Activated naive CD8-positive, alpha-beta T cell (primary cell): Measurements from ENCODE around the gene THSD8.

Experiments
- H3K27ac Mint-ChIP-seq: one replicate; pipeline ENCODE4 v1.8.0; 2021; ENCODE audit warnings: mixed read lengths
- H3K27me3 Mint-ChIP-seq: one replicate; pipeline ENCODE4 v1.8.0; 2021; ENCODE audit warnings: mixed read lengths
- H3K36me3 Mint-ChIP-seq: one replicate; pipeline ENCODE4 v1.8.0; 2021; ENCODE audit warnings: mixed read lengths
- H3K4me1 Mint-ChIP-seq: one replicate; pipeline ENCODE4 v1.8.0; 2021; ENCODE audit warnings: low read depth, mixed read lengths
- H3K4me3 Mint-ChIP-seq: one replicate; pipeline ENCODE4 v1.8.0; 2021; ENCODE audit warnings: mild to moderate bottlenecking, mixed read lengths
- H3K9me3 Mint-ChIP-seq: one replicate; pipeline ENCODE4 v1.8.0; 2021; ENCODE audit warnings: low read depth, mixed read lengths

Gene THSD8

DNA sequence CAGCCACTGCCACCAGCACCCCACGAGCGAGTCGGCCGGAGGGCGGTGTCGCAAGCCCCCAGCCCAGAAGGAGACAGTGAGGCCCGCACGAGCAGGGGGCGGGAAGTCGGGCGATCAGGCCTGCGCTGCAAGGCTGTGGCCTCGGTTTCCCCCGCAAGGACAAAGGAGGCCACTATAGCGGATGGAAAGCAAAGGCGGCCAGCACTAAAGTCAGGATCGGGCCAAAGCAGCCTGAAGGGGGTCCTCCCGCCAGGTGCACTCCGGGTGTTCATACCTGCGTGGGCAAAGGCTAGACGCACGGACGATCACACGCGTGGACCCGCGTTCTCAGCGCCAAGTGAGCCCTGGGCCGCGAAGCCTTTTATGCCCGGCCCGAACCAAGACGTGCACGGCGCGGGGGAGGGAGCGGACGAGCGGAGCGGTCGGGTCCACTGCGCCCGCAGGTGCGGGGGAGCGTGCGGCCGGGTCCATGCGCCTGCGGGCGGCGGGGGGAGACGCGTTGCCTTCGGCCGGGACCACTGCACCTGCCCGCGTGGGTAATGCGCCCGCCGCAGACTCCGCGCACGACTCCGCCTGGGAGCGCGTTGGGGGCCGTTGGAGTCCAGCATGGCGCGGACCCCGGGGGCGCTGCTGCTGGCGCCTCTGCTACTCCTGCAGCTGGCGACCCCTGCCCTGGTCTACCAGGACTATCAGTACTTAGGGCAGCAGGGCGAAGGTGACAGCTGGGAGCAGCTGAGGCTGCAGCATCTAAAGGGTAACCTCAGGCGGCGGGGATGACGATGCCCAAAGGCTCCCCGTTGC is at the start of gene THSD8, which contains the start of gene PRDX2:
Gene THSD8, plus strand, starts transcription at position 604 of the 801 bp plus-strand sequence. Its CDS starts 3 bp downstream, at position 607.
Gene PRDX2, minus strand, starts transcription at position 335 of the 801 bp plus-strand sequence. CDS start 539 bp downstream, outside the sequence.
- H3K27ac Mint-ChIP-seq, result peak within 1 kb of the TSS; percentile 75
- peaks cover 29% of the 10 kb centered on the region for H3K4me1 Mint-ChIP-seq
- no peaks in the 10 kb centered on the region for H3K27me3 Mint-ChIP-seq
- H3K36me3 Mint-ChIP-seq, result no peaks in the 10 kb centered on the region
- no peaks in the 10 kb centered on the region for H3K9me3 Mint-ChIP-seq
- H3K4me3 Mint-ChIP-seq, result peak within 1 kb of the TSS; percentile 88

DNA sequence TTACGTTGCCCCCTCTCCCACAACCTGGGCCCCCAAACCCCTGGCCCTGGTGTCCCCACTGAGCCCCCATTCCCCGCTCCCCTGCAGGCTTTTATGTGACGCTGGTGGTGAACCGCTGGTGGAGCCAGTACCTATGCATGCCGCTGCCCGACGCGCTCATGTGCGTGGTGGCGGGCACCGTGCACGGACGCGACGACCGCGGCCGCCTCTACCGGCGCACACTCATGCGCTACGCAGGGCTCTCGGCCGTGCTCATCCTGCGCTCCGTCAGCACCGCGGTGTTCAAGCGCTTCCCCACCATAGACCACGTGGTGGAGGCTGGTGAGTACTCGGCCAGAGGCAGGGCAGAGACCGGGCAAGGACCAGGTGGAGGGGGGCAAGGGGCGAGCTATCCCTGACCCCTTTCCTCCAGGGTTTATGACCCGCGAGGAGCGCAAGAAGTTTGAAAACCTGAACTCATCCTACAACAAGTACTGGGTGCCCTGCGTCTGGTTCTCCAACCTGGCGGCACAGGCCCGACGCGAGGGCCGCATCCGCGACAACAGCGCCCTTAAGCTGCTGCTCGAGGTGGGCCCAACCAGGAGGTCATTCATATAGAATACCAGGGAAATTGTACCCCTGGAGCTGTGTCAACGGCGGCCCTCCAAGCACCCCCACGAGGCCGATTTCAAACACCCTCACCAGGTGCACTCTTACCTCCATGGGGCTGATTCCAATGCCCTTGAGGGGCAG is 47.2 kb upstream of the THSD8 start:
- Mint-ChIP-seq H3K9me3 (no peaks in the 10 kb centered on the region), H3K4me3 (no peak overlapping the region), H3K27me3 (peaks cover 15% of the 10 kb centered on the region), H3K4me1 (peaks cover 5% of the 10 kb centered on the region), H3K27ac (no peak overlapping the region), H3K36me3 (no peaks in the 10 kb centered on the region)

DNA sequence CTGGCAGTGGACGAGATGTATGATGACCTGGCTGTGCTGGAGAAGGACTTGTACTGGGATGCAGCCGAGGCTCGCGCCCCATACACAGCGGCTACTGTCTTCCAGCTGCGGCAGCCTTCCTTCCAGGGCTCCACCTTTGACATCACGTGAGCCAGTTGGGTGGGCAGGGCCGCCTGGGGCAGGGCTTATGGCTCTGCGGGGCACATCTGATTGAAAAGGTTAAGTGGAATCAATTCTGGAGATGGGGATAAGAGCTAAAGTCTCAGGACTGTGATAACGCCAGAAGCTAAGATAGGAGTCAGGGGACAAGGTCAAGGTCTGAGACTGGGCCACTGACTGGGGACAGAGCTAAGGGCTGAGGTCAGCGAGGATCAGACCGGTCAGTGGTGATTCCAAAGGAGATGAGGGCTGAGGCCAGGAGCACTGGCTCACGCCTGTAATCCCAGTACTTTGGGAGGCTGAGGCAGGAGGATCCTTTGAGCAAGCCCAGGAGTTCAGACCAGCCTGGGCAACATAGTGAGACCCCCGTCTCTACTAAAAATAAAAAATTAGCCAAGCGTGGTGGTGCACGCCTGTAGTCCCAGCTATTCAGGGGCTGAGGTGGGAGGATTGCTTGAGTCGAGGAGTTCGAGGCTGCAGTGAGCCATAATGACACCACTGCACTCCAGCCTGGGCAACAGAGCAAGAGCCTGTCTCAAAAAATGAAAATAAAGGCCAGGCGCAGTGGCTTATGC is 45.6 kb upstream of the THSD8 start:
- Mint-ChIP-seq H3K4me1 (peaks cover 2% of the 10 kb centered on the region), H3K4me3 (no peak overlapping the region), H3K27me3 (peaks cover 5% of the 10 kb centered on the region), H3K9me3 (no peaks in the 10 kb centered on the region), H3K36me3 (no peaks in the 10 kb centered on the region), H3K27ac (no peak overlapping the region)

GRCh38 chr19:12757544-12758274 is 44.2 kb upstream of the THSD8 start:
- Mint-ChIP-seq H3K27ac (no peak overlapping the region), H3K9me3 (no peaks in the 10 kb centered on the region), H3K4me3 (peak overlapping the region; percentile 23), H3K4me1 (peaks cover 2% of the 10 kb centered on the region), H3K27me3 (peaks cover 5% of the 10 kb centered on the region), H3K36me3 (no peaks in the 10 kb centered on the region)

DNA sequence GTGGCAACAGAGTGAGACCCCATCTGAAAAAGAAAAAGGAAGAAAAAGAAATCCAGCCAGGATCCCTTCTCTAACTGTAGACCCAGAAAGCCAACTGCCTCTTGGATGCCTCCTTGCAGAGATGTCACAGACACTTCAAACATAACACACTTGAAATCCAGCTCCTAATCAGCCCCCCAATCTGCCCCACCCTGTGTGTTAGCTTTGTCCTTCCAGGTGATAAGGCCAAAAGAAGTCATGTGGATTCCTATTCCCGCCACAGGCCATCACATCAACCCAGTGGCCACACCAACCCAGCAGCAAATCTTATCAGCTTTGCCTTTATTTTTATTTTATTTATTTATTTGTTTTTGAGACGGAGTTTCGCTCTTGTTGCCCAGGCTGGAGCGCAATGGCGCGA is 42.2 kb upstream of the THSD8 start:
- no peak overlapping the region for H3K4me3 Mint-ChIP-seq
- peaks cover 5% of the 10 kb centered on the region for H3K27me3 Mint-ChIP-seq
- peaks cover 2% of the 10 kb centered on the region for H3K4me1 Mint-ChIP-seq
- no peak overlapping the region for H3K27ac Mint-ChIP-seq
- H3K36me3 Mint-ChIP-seq, result no peaks in the 10 kb centered on the region
- no peaks in the 10 kb centered on the region for H3K9me3 Mint-ChIP-seq

GRCh38 chr19:12763100-12763499 is 38.8 kb upstream of the THSD8 start:
- Mint-ChIP-seq H3K27me3 (no peaks in the 10 kb centered on the region), H3K9me3 (no peaks in the 10 kb centered on the region), H3K27ac (no peak overlapping the region), H3K4me1 (no peaks in the 10 kb centered on the region), H3K4me3 (no peak overlapping the region), H3K36me3 (no peaks in the 10 kb centered on the region)

DNA sequence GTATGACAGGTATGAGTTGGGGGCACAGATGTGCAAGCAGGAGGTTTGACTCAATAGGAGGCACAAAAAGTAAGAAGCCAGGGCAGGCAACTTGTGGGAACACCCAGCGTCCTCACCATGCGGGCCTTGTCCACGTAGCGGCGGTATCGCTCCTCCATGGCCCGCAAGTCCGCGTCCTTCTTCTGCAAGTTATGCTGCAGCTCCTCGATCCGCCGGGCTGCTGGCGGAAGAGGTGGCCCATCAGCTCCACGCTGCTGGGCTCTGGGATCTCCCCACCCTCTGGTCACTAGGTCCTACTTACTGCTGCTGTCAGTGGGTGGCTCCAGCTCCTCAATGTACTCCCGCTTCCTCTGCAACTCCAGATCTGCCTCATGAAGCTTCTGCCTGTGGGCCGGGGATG is 37.2 kb upstream of the THSD8 start:
- no peak overlapping the region for H3K27ac Mint-ChIP-seq
- H3K9me3 Mint-ChIP-seq, result no peaks in the 10 kb centered on the region
- no peaks in the 10 kb centered on the region for H3K36me3 Mint-ChIP-seq
- no peak overlapping the region for H3K4me3 Mint-ChIP-seq
- H3K4me1 Mint-ChIP-seq, result no peaks in the 10 kb centered on the region
- no peaks in the 10 kb centered on the region for H3K27me3 Mint-ChIP-seq

DNA sequence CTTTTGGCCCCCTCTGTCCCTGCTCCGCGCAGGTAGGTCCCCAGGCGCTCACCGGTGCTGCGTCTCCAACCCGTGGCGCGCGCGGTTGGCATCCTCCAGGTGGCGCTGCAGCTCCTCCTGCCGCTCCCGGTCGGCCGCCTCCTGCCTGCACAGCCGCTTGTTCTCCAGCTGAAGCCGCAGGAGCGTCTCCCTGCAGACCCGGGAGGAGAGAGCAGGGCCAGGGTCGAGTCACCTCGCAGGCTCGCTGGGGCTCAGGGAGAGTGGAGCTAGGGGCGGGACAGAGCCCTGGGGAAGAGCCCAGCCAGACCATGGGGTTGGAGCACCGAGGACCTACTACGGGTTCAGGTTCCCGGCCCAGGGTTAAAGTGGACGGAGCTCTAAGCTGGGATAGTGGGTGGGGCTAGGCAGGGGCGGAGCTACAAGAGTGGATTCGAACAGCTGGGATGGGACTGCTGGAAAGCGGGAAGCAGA is 35.8 kb upstream of the THSD8 start:
- no peaks in the 10 kb centered on the region for H3K4me1 Mint-ChIP-seq
- H3K9me3 Mint-ChIP-seq, result no peaks in the 10 kb centered on the region
- H3K27me3 Mint-ChIP-seq, result no peaks in the 10 kb centered on the region
- H3K36me3 Mint-ChIP-seq, result no peaks in the 10 kb centered on the region
- H3K27ac Mint-ChIP-seq, result no peak overlapping the region
- no peak overlapping the region for H3K4me3 Mint-ChIP-seq

DNA sequence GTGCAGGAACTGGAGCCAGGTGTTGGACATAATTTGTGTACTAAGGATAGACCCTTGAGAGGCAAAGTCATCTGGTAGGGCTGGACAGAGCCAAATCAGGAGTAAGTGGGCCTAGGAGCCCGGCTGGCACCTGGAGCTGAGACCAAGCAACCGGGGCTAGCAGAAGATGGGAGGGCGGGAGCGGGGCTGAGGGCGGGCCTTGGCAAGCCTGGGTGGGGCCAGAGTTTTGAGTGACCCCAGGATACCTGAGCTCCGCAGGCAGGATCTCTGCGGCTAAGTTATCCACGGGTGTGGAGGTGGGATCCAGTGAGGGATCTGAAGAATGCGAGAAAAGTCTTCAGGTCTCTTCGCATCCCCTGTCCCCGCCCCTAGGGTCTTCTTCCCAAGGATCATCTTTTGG is 34.7 kb upstream of the THSD8 start:
- H3K27me3 Mint-ChIP-seq, result no peaks in the 10 kb centered on the region
- H3K9me3 Mint-ChIP-seq, result no peaks in the 10 kb centered on the region
- no peaks in the 10 kb centered on the region for H3K36me3 Mint-ChIP-seq
- no peaks in the 10 kb centered on the region for H3K4me1 Mint-ChIP-seq
- no peak overlapping the region for H3K4me3 Mint-ChIP-seq
- no peak overlapping the region for H3K27ac Mint-ChIP-seq

- Mint-ChIP-seq H3K36me3 (no peaks in the 10 kb centered on the region), H3K4me3 (no peak overlapping the region), H3K4me1 (no peaks in the 10 kb centered on the region), H3K27ac (no peak overlapping the region), H3K9me3 (no peaks in the 10 kb centered on the region), H3K27me3 (no peaks in the 10 kb centered on the region)
Measured at GRCh38 chr19:12767666-12768065, 34.2 kb upstream of the THSD8 start.

- no peaks in the 10 kb centered on the region for H3K9me3 Mint-ChIP-seq
- no peaks in the 10 kb centered on the region for H3K27me3 Mint-ChIP-seq
Measured at GRCh38 chr19:12769689-12770088, 32.2 kb upstream of the THSD8 start.

DNA sequence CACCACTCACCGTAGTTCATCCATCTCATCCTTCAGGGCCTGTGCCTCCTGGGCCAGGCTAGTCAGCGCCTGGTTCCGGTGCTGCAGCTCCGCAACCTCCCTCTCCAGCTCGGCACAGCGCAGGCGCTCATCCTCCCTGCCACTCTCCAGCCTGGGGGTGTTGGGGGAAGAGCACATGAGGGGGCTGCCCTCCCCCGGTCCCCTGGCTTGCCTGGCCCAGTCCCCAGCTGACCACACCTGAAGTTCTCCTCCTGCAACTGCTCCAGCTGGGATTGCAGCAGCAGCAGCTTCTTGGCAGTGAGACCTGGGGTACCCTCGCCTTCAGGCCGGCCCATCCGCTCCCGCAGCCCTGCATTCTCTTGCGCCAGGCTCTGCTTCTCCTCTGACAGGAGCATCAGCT is 30.9 kb upstream of the THSD8 start:
- Mint-ChIP-seq H3K9me3 (no peaks in the 10 kb centered on the region), H3K4me1 (peaks cover 8% of the 10 kb centered on the region), H3K27me3 (no peaks in the 10 kb centered on the region), H3K4me3 (no peak overlapping the region), H3K27ac (no peak overlapping the region), H3K36me3 (no peaks in the 10 kb centered on the region)

More at GRCh38 chr19:12769689-12770088, 32.2 kb upstream of the THSD8 start:
- Mint-ChIP-seq H3K27ac (no peak overlapping the region), H3K4me1 (peaks cover 8% of the 10 kb centered on the region), H3K4me3 (peak overlapping the region; percentile 32), H3K36me3 (no peaks in the 10 kb centered on the region)

DNA sequence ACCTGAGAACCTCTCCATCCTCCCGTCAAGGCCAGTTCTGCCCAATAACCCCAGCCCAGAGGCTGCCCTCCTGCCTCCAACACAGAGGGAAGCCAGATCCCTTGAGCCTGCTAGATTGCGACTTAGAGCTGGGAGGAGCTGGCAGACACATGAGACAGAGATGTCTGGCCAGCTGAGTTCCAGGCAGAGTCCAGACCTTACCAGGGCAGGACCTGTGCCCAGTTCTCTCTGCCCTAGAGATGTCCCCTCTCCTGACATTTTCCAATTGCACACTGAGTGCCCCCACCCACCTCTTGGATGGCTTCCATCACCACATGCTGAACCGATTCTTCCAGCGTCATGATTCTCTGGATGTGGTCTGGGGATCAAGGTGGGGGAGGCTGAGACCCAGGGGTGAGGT is 29.5 kb upstream of the THSD8 start:
- H3K27me3 Mint-ChIP-seq, result no peaks in the 10 kb centered on the region
- peaks cover 9% of the 10 kb centered on the region for H3K4me1 Mint-ChIP-seq
- H3K9me3 Mint-ChIP-seq, result no peaks in the 10 kb centered on the region
- no peak overlapping the region for H3K27ac Mint-ChIP-seq
- no peaks in the 10 kb centered on the region for H3K36me3 Mint-ChIP-seq
- no peak overlapping the region for H3K4me3 Mint-ChIP-seq

- Mint-ChIP-seq H3K27me3 (no peaks in the 10 kb centered on the region), H3K4me3 (peak overlapping the region; percentile 59), H3K4me1 (peaks cover 18% of the 10 kb centered on the region), H3K27ac (no peak overlapping the region), H3K36me3 (no peaks in the 10 kb centered on the region), H3K9me3 (no peaks in the 10 kb centered on the region)
Measured at GRCh38 chr19:12773571-12773970, 28.3 kb upstream of the THSD8 start.
